B cell (primary cell): ENCODE results near the gene KCNC1.

ENCODE experiments used
- EZH2 ChIP-seq: IDR thresholded peaks from 2 replicates; pipeline ENCODE4 v1.6.1; 2012; ENCODE audit warnings: borderline replicate concordance, low read depth, mild to moderate bottlenecking, moderate library complexity, low read length; ENCODE audit not compliant: insufficient read depth, poor library complexity, severe bottlenecking
- TF ChIP-seq, protein P1 (sequence below): fragments of 200-600 bp; IDR thresholded peaks from one replicate; pipeline ENCODE4 v1.8.0; 2022; ENCODE audit warnings: antibody characterized with exemption, mild to moderate bottlenecking

DNA sequence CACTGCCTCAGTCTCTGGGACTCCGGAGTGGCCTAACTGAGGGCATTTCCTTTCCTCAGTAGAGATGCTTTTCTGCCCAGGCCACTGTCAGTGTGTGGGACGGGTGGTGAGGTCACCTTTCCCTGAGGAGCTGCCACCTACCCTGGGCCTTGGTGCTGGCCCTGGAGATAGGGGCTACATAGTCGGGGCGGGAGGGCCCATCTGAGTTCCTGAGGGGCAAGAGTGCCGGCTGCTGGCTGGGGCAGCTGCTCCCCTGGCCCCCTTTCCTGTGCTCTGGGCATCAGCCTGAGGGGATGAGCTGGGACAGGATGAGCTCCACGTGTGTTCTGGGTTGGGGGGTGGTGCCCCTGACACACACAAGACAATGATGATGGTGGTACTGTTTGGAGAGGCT is 5.4 kb downstream of the KCNC1 start:
- TF ChIP-seq, protein P1, sequence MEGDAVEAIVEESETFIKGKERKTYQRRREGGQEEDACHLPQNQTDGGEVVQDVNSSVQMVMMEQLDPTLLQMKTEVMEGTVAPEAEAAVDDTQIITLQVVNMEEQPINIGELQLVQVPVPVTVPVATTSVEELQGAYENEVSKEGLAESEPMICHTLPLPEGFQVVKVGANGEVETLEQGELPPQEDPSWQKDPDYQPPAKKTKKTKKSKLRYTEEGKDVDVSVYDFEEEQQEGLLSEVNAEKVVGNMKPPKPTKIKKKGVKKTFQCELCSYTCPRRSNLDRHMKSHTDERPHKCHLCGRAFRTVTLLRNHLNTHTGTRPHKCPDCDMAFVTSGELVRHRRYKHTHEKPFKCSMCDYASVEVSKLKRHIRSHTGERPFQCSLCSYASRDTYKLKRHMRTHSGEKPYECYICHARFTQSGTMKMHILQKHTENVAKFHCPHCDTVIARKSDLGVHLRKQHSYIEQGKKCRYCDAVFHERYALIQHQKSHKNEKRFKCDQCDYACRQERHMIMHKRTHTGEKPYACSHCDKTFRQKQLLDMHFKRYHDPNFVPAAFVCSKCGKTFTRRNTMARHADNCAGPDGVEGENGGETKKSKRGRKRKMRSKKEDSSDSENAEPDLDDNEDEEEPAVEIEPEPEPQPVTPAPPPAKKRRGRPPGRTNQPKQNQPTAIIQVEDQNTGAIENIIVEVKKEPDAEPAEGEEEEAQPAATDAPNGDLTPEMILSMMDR: no peak
- no peak for TF ChIP-seq EZH2
